Fibroblast of villous mesenchyme (primary cell): ENCODE results near the gene SLC25A45. TPM values are rescaled to one million over a fixed set of nuclear protein-coding genes. Genes with fewer than 3 reads are reported as not detected.

Experiments used
- DNase-seq: peaks from one replicate; pipeline ENCODE4 v3.0.0-alpha.2; 2010; ENCODE audit warnings: low read depth
- H3K4me3 ChIP-seq: 2 replicates; pipeline ENCODE4 v1.5.1; 2011; ENCODE audit warnings: low read depth, mild to moderate bottlenecking, low read length
- CTCF ChIP-seq: IDR thresholded peaks from 2 replicates; pipeline ENCODE4 v1.5.1; 2012; ENCODE audit warnings: low read depth, mild to moderate bottlenecking, low read length; ENCODE audit not compliant: insufficient read depth
- total RNA-seq: library from RNA; depleted of rRNA; stranded (reverse); fragments of >200 nt; gene quantifications from 2 replicates; pipeline ENCODE4 v1.2.3, GENCODE V29; 2012

The SLC25A45 gene
- total RNA-seq, 1 donor = 1.7 TPM

GRCh38 chr11:65410936-65411680 is 28.7 kb upstream of the SLC25A45 start:
- H3K4me3 ChIP-seq = no peak overlapping the region
- DNase-seq = no peak
- TF ChIP-seq CTCF = no peak

GRCh38 chr11:65404638-65405339 is 22.3 kb upstream of the SLC25A45 start:
- TF ChIP-seq CTCF = no peak
- no peak overlapping the region for H3K4me3 ChIP-seq
- no peak for DNase-seq

DNA sequence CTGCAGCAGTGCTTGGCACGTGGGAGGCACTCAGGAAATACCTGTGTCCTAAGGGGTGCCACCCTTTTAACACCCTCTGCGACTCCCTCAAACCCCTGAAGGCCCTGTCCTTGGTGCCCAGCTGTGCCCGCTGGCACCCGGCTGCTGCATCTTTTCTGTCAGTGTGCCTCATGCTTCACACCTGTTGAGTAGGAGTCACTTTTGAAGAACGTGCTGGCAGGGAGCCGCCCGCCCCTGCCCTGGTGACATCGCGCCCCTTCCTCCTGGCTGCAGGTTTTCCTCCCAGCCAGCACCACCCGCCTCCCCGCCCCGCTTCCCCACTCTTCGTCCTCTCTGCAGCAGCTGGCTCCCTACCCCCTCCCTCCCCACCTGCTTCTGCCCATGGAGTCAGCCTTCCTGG is 21.8 kb upstream of the SLC25A45 start:
- DNase-seq = no peak
- no peak overlapping the region for H3K4me3 ChIP-seq
- no peak for TF ChIP-seq CTCF

DNA sequence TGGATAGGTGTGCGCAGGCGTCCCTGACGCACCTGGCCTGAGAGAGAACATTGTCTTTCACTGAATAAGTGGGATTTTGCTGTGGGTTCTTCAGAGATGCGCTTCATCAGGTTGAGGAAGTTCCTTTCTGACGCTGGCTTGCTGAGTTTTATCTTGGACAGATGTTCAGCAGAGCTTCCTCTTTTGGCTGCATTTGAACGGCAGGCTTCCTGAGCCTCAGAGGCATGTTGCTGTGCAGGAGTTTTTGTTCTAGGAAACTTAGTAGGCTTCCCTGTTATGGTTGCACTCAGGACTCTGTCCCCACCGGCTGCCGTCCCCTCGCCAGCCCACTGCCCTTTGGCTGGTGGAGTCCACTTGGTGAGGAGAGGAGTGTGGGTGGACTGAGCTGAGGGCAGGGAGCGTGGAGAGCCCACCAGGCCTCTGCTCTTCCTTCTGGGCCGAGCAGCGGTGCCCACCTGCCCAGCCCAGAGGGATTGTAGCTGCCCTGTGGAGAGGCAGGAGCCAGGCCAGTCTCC is 21.2 kb upstream of the SLC25A45 start:
- no peak for TF ChIP-seq CTCF
- DNase-seq = no peak
- H3K4me3 ChIP-seq = no peak overlapping the region

DNA sequence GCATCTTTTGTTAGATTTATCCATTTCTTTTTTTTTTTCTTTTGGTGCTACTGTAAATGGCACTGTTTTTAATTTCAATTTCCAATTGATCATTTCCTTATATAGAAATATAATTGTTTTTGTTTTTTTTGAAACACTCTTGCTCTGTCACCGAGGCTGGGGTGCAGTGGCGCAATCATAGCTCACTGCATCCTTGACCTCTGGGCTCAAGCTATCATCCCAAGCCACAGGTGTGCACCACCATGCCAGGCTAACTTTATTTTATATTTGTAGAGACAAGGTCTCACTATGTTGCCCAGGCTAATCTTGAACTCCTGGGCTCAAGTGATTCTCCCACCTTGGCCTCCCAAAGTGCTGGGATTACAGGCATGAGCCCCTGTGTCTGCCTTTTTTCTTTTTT is 20.3 kb upstream of the SLC25A45 start:
- H3K4me3 ChIP-seq = no peak overlapping the region
- TF ChIP-seq CTCF = no peak
- DNase-seq = no peak

GRCh38 chr11:65401803-65402248 is 19.4 kb upstream of the SLC25A45 start:
- no peak for DNase-seq
- no peak overlapping the region for H3K4me3 ChIP-seq
- no peak for TF ChIP-seq CTCF
